K562 (cell line): ENCODE data around the gene TAL1. TPM values are rescaled to one million over a fixed set of nuclear protein-coding genes. Genes with fewer than 3 reads are reported as not detected.

Experiments
- ARNT ChIP-seq, 2 experiments: fragments of 450-650 bp; IDR thresholded peaks; 2 replicates each; pipeline ENCODE4 v1.6.1; 2016; ENCODE audit warnings: mild to moderate bottlenecking in 1 of 2
- BCOR ChIP-seq: fragments of 450-650 bp; IDR thresholded peaks from 2 replicates; pipeline ENCODE4 v1.6.1; 2016
- COPS2 ChIP-seq: fragments of 450-650 bp; conservative IDR thresholded peaks from 2 replicates; pipeline ENCODE4 v1.6.1; 2016; ENCODE audit warnings: mild to moderate bottlenecking, moderate library complexity
- IFI16 ChIP-seq: fragments of 250-450 bp; sonication (Bioruptor Pico); IDR thresholded peaks from 2 replicates; pipeline ENCODE4 v2.1.2; 2022; ENCODE audit warnings: mild to moderate bottlenecking, inconsistent platforms
- JUND ChIP-seq, 2 experiments: IDR thresholded peaks; 2 replicates in 1 of 2; 3 replicates in 1 of 2; pipeline ENCODE4 v1.6.1; 2011; ENCODE audit warnings: borderline replicate concordance in 2 of 2, low read depth in 2 of 2, low read length in 2 of 2, improper control_type of control experiment in 1 of 2, missing biosample characterization in 1 of 2, missing genetic modification characterization in 1 of 2, missing genetic modification reagents in 1 of 2
- MTA3 ChIP-seq: fragments of 450-650 bp; formaldehyde crosslinking; IDR thresholded peaks from 2 replicates; pipeline ENCODE4 v1.6.1; 2017; ENCODE audit warnings: mild to moderate bottlenecking, borderline replicate concordance
- PTBP1 ChIP-seq: fragments of 200-400 bp; formaldehyde crosslinking; IDR thresholded peaks from 2 replicates; pipeline ENCODE4 v1.6.1; 2017; ENCODE audit warnings: low read depth, low read length
- PURB ChIP-seq: sonication (generic); formaldehyde crosslinking; IDR thresholded peaks from 2 replicates; pipeline ENCODE4 v1.9.0; 2021; ENCODE audit warnings: low read depth, mild to moderate bottlenecking, missing genetic modification reagents
- RHOXF2B ChIP-seq: fragments of 250-450 bp; sonication (Bioruptor Pico); conservative IDR thresholded peaks from 2 replicates; pipeline ENCODE4 v1.5.1; 2021
- THRAP3 ChIP-seq: fragments of 450-650 bp; IDR thresholded peaks from 2 replicates; pipeline ENCODE4 v1.6.1; 2016; ENCODE audit warnings: mild to moderate bottlenecking, inconsistent platforms, borderline replicate concordance
- XRCC3 ChIP-seq: fragments of 450-650 bp; IDR thresholded peaks from 2 replicates; pipeline ENCODE4 v1.6.1; 2017; ENCODE audit warnings: mild to moderate bottlenecking, moderate library complexity
- YY1 ChIP-seq, 3 experiments: IDR thresholded peaks; 2 replicates each; pipeline ENCODE4 v1.6.1; 2011; ENCODE audit warnings: low read length in 2 of 3, mild to moderate bottlenecking in 2 of 3, moderate library complexity in 2 of 3, borderline replicate concordance in 1 of 3, control low read depth in 1 of 3, low read depth in 1 of 3; ENCODE audit not compliant: insufficient read depth in 3 of 3, insufficient replicate concordance in 2 of 3, control insufficient read depth in 1 of 3, insufficient read length in 1 of 3; ENCODE audit errors: extremely low read depth in 1 of 3
- ZNF146 ChIP-seq: IDR thresholded peaks from one replicate; pipeline ENCODE4 v1.6.1; 2018; ENCODE audit warnings: missing compliant biosample characterization; ENCODE audit not compliant: unreplicated experiment
- ZNF408 ChIP-seq: fragments of 250-450 bp; sonication (Bioruptor Pico); IDR thresholded peaks from 2 replicates; pipeline ENCODE4 v1.4.0; 2020; ENCODE audit warnings: low read depth, mild to moderate bottlenecking, moderate library complexity
- polyA plus RNA-seq, 8 experiments: library from polyadenylated mRNA; depleted of rRNA in 4 of 8; stranded (reverse) in 5 of 8; unstranded in 3 of 8; fragments of >200 nt; fragmentation: Nextera tagmentation in 2 of 8; fragmentation: Illumina TruSeq in 1 of 8; extraction: Ambion mirVana in 2 of 8; extraction: Trizol in 1 of 8; gene quantifications; 2 replicates each; pipeline versions ENCODE4 v1.2.1 to v1.2.3, GENCODE V29; 2011 to 2014; ENCODE audit warnings: inconsistent platforms in 1 of 8, missing spikeins in 1 of 8
- total RNA-seq, 7 experiments: library from RNA; depleted of rRNA in 6 of 7; stranded (reverse); fragments of >200 nt in 6 of 7; fragmentation: Illumina TruSeq in 2 of 7; extraction: Trizol in 2 of 7; gene quantifications; 2 replicates each; pipeline versions ENCODE4 v1.2.1 to v1.2.3, GENCODE V29; 2011 to 2021; ENCODE audit warnings: low replicate concordance in 1 of 7
- TF ChIP-seq, protein P1 (sequence below), 2 experiments: fragments of 450-650 bp in 1 of 2; IDR thresholded peaks; 2 replicates each; pipeline ENCODE4 v1.6.1; 2011 to 2017; ENCODE audit warnings: low read depth in 2 of 2, antibody characterized with exemption in 1 of 2, borderline replicate concordance in 1 of 2, low read length in 1 of 2, mild to moderate bottlenecking in 1 of 2, mixed read lengths in 1 of 2; ENCODE audit not compliant: control insufficient read depth in 1 of 2
- TF ChIP-seq, protein P2 (sequence below): sonication (generic); formaldehyde crosslinking; IDR thresholded peaks from 2 replicates; pipeline ENCODE4 v1.8.1; 2023; ENCODE audit warnings: mild to moderate bottlenecking, missing genetic modification reagents, moderate library complexity
- TF ChIP-seq, protein P3 (sequence below): sonication (generic); formaldehyde crosslinking; IDR thresholded peaks from 2 replicates; pipeline ENCODE4 v1.8.0; 2022; ENCODE audit warnings: mild to moderate bottlenecking, missing genetic modification reagents
- TF ChIP-seq, protein P4 (sequence below): fragments of 450-650 bp; IDR thresholded peaks from 2 replicates; pipeline ENCODE4 v1.6.1; 2014; ENCODE audit warnings: low read depth, mild to moderate bottlenecking, moderate library complexity, borderline replicate concordance
- TF ChIP-seq, protein P5 (sequence below): fragments of 450-650 bp; IDR thresholded peaks from 2 replicates; pipeline ENCODE4 v1.6.1; 2017; ENCODE audit warnings: mild to moderate bottlenecking, moderate library complexity

TAL1 gene
- total and polyA plus RNA-seq, 9 of the 15 experiments (the other 6 are each of a cell fraction or from before 2014, with no cell fraction given), result 18.5 to 106 (median 59.7) TPM

DNA sequence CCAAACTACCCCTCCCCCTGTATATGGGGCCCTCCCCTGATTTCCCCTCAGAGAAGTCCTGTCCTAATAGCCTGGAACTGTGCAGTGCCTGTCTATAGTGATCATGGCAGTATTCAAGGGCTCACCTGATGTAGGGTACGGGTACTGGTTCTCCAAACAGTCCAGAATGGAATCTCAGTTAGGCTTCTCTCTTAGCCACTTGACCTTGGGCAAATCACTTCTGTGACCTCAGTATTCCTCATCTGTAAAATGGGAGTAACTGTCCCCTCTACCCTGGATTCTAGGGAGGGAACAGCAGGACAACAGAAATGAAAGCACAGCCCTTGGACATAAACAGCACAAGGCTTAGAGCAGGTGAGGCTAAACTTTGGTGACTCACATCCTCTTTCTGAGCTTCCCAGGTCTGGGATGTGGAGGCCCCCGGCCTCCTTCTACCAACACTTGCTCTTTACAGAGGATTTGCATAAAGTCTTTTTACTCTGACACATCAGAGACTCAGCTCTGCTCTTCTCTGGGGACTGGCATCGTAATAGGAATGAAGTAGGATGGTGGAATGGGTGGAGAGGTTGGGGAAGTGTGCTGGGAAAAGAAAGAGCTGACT is 22.2 kb downstream of the TAL1 start (continued):
- TF ChIP-seq PURB (CRISPR knock-in tag), result no peak
- TF ChIP-seq PTBP1, result peak; percentile 73; the same call in 1 of the 2 replicates
- TF ChIP-seq BCOR, result peak; percentile 98
- TF ChIP-seq ARNT (IDR thresholded peaks at IDR 0.05), result 0 out of 4 replicates have a peak, but pooled peaks of 1 of the 2 experiments have one; percentile 33
- TF ChIP-seq, protein P1, sequence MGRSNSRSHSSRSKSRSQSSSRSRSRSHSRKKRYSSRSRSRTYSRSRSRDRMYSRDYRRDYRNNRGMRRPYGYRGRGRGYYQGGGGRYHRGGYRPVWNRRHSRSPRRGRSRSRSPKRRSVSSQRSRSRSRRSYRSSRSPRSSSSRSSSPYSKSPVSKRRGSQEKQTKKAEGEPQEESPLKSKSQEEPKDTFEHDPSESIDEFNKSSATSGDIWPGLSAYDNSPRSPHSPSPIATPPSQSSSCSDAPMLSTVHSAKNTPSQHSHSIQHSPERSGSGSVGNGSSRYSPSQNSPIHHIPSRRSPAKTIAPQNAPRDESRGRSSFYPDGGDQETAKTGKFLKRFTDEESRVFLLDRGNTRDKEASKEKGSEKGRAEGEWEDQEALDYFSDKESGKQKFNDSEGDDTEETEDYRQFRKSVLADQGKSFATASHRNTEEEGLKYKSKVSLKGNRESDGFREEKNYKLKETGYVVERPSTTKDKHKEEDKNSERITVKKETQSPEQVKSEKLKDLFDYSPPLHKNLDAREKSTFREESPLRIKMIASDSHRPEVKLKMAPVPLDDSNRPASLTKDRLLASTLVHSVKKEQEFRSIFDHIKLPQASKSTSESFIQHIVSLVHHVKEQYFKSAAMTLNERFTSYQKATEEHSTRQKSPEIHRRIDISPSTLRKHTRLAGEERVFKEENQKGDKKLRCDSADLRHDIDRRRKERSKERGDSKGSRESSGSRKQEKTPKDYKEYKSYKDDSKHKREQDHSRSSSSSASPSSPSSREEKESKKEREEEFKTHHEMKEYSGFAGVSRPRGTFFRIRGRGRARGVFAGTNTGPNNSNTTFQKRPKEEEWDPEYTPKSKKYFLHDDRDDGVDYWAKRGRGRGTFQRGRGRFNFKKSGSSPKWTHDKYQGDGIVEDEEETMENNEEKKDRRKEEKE (IDR thresholded peaks at IDR 0.05; ENCODE audit: borderline replicate concordance in 1 of 2, control insufficient read depth in 1 of 2, low read depth in 2 of 2, low read length in 1 of 2), result no peak
- no peak for TF ChIP-seq THRAP3
- TF ChIP-seq JUND (IDR thresholded peaks at IDR 0.05; ENCODE audit: borderline replicate concordance, low read depth, low read length), result no peak
- no peak for TF ChIP-seq JUND (tag; IDR thresholded peaks at IDR 0.05; ENCODE audit: borderline replicate concordance, low read depth, low read length)
- no peak for TF ChIP-seq XRCC3
- TF ChIP-seq YY1 (IDR thresholded peaks at IDR 0.05; ENCODE audit: borderline replicate concordance in 1 of 3, control insufficient read depth in 1 of 3, extremely low read depth in 1 of 3, insufficient read depth in 3 of 3, insufficient read length in 1 of 3, insufficient replicate concordance in 2 of 3, low read depth in 1 of 3, low read length in 2 of 3), result no peak
- TF ChIP-seq, protein P2, sequence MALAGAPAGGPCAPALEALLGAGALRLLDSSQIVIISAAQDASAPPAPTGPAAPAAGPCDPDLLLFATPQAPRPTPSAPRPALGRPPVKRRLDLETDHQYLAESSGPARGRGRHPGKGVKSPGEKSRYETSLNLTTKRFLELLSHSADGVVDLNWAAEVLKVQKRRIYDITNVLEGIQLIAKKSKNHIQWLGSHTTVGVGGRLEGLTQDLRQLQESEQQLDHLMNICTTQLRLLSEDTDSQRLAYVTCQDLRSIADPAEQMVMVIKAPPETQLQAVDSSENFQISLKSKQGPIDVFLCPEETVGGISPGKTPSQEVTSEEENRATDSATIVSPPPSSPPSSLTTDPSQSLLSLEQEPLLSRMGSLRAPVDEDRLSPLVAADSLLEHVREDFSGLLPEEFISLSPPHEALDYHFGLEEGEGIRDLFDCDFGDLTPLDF (CRISPR knock-in tag), result no peak
- TF ChIP-seq, protein P3, sequence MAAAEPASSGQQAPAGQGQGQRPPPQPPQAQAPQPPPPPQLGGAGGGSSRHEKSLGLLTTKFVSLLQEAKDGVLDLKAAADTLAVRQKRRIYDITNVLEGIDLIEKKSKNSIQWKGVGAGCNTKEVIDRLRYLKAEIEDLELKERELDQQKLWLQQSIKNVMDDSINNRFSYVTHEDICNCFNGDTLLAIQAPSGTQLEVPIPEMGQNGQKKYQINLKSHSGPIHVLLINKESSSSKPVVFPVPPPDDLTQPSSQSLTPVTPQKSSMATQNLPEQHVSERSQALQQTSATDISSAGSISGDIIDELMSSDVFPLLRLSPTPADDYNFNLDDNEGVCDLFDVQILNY (CRISPR knock-in tag), result no peak
- TF ChIP-seq, protein P4, sequence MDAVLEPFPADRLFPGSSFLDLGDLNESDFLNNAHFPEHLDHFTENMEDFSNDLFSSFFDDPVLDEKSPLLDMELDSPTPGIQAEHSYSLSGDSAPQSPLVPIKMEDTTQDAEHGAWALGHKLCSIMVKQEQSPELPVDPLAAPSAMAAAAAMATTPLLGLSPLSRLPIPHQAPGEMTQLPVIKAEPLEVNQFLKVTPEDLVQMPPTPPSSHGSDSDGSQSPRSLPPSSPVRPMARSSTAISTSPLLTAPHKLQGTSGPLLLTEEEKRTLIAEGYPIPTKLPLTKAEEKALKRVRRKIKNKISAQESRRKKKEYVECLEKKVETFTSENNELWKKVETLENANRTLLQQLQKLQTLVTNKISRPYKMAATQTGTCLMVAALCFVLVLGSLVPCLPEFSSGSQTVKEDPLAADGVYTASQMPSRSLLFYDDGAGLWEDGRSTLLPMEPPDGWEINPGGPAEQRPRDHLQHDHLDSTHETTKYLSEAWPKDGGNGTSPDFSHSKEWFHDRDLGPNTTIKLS, result no peak
- no peak for TF ChIP-seq ZNF146 (CRISPR knock-in tag)
- no peak for TF ChIP-seq COPS2
- TF ChIP-seq IFI16 (CRISPR knock-in tag), result no peak
- TF ChIP-seq RHOXF2B (CRISPR knock-in tag), result no peak
- TF ChIP-seq MTA3, result no peak
- no peak for TF ChIP-seq ZNF408 (CRISPR knock-in tag)
- TF ChIP-seq, protein P5, sequence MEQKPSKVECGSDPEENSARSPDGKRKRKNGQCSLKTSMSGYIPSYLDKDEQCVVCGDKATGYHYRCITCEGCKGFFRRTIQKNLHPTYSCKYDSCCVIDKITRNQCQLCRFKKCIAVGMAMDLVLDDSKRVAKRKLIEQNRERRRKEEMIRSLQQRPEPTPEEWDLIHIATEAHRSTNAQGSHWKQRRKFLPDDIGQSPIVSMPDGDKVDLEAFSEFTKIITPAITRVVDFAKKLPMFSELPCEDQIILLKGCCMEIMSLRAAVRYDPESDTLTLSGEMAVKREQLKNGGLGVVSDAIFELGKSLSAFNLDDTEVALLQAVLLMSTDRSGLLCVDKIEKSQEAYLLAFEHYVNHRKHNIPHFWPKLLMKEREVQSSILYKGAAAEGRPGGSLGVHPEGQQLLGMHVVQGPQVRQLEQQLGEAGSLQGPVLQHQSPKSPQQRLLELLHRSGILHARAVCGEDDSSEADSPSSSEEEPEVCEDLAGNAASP, result no peak
